Measurements from ENCODE around the gene MRGPRX3. TPM values are rescaled to one million over a fixed set of nuclear protein-coding genes. Genes with fewer than 3 reads are reported as not detected.

MRGPRX3 gene
- not detected in 2 replicates for total RNA-seq

- H3K36me3 Mint-ChIP-seq (ENCODE audit: low read depth), result no peaks in the 10 kb centered on the region
- peaks cover 40% of the 10 kb centered on the region for H3K27me3 Mint-ChIP-seq
- H3K9me3 Mint-ChIP-seq, result no peaks in the 10 kb centered on the region
- intact Hi-C loops (cut with micrococcal nuclease), result no loop called here
- H3K27ac Mint-ChIP-seq, result no peak within 1 kb of the TSS
- no peak for DNase-seq
- H3K4me3 Mint-ChIP-seq, result no peak within 1 kb of the TSS
- H3K4me1 Mint-ChIP-seq, result no peaks in the 10 kb centered on the region
Observed at GRCh38 chr11:18132341-18132740, at the start of gene MRGPRX3. Gene MRGPRX3, plus strand, starts transcription at chr11:18132571. Its CDS starts 4,632 bp downstream, at chr11:18137203.

GRCh38 chr11:18088366-18088765, 44.0 kb upstream of the MRGPRX3 start:
- H3K4me1 Mint-ChIP-seq, result peaks cover 3% of the 10 kb centered on the region
- H3K4me3 Mint-ChIP-seq, result no peak overlapping the region
- H3K27me3 Mint-ChIP-seq, result no peaks in the 10 kb centered on the region
- DNase-seq, result no peak
- H3K9me3 Mint-ChIP-seq, result no peaks in the 10 kb centered on the region
- peaks cover 53% of the 10 kb centered on the region for H3K36me3 Mint-ChIP-seq (ENCODE audit: low read depth)
- intact Hi-C loops (cut with micrococcal nuclease), result no loop called here
- no peak overlapping the region for H3K27ac Mint-ChIP-seq

- DNase-seq, result no peak
- intact Hi-C loops (cut with micrococcal nuclease), result no loop called here
- H3K27me3 Mint-ChIP-seq, result no peaks in the 10 kb centered on the region
- no peak overlapping the region for H3K4me3 Mint-ChIP-seq
- H3K9me3 Mint-ChIP-seq, result no peaks in the 10 kb centered on the region
- peaks cover 3% of the 10 kb centered on the region for H3K4me1 Mint-ChIP-seq
- peaks cover 55% of the 10 kb centered on the region for H3K36me3 Mint-ChIP-seq (ENCODE audit: low read depth)
- peak overlapping the region; percentile 47 for H3K27ac Mint-ChIP-seq
Observed at GRCh38 chr11:18088966-18089365, 43.4 kb upstream of the MRGPRX3 start.

DNA sequence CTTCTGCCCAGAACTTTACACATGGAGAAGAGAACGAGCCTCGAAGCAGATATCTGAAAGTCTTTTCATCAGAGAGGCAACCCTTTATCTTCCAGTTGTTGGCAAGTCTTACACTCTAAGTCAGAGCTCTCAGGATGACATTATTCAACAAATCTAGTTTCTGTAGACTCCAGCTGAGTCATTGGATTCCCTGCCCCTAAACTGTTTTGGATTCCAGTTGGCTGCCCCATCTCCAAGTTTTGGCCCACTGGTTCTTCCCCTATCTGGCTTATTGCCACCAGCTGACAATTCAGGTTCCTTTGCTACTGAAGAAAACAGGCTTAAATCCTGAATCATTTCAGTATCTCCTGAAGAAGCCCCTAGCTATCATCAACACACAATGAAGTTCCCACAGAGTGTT, 40.6 kb upstream of the MRGPRX3 start:
- no peaks in the 10 kb centered on the region for H3K9me3 Mint-ChIP-seq
- H3K27me3 Mint-ChIP-seq, result no peaks in the 10 kb centered on the region
- intact Hi-C loops (cut with micrococcal nuclease), result no loop called here
- no peak for DNase-seq
- peaks cover 56% of the 10 kb centered on the region for H3K36me3 Mint-ChIP-seq (ENCODE audit: low read depth)
- no peak overlapping the region for H3K27ac Mint-ChIP-seq
- peaks cover 5% of the 10 kb centered on the region for H3K4me1 Mint-ChIP-seq
- H3K4me3 Mint-ChIP-seq, result no peak overlapping the region

GRCh38 chr11:18093959-18094358, 38.4 kb upstream of the MRGPRX3 start:
- intact Hi-C loops (cut with micrococcal nuclease), result no loop called here
- H3K27ac Mint-ChIP-seq, result no peak overlapping the region
- H3K4me1 Mint-ChIP-seq, result peaks cover 5% of the 10 kb centered on the region
- H3K9me3 Mint-ChIP-seq, result no peaks in the 10 kb centered on the region
- H3K27me3 Mint-ChIP-seq, result no peaks in the 10 kb centered on the region
- no peak overlapping the region for H3K4me3 Mint-ChIP-seq
- peaks cover 45% of the 10 kb centered on the region for H3K36me3 Mint-ChIP-seq (ENCODE audit: low read depth)
- DNase-seq, result no peak

DNA sequence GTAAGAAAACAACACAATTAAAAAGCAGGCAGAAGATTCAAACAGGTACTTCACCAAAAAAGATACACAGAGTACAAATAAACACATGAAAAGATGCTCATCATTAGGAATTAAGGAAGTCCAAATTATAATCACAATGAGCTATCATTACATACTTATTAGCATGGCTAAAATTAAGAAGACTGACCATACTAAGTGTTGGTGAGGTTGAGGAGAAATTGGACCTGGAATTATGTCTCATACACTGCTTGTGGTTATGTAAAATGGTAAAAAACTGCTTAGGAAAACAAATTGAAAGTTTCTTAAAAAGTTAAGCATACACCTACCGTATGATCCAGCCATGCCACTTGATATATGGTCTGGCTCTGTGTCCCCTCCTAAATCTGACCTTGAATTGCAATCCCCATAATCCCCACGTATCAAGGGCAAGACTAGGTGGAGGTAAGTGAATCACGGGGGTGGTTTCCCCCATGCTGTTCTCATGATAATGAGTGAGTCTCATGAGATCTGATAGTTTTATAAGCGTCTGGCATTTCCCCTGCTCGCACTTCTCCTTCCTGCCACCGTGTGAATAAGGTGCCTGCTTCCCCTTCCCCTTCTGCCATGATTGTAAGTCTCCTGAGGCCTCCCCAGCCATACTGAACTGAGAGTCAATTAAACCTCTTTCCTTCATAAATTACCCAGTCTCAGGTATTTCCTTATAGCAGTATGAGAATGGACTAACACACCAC, 31.3 kb upstream of the MRGPRX3 start:
- H3K4me1 Mint-ChIP-seq, result peaks cover 21% of the 10 kb centered on the region
- no peak overlapping the region for H3K4me3 Mint-ChIP-seq
- DNase-seq, result no peak
- no peak overlapping the region for H3K27ac Mint-ChIP-seq
- H3K9me3 Mint-ChIP-seq, result no peaks in the 10 kb centered on the region
- H3K27me3 Mint-ChIP-seq, result no peaks in the 10 kb centered on the region
- intact Hi-C loops (cut with micrococcal nuclease), result loop anchor here (10.0 kb wide), 1 partner anchor 424 kb away; the partner anchor contains the start of gene TSG101
- H3K36me3 Mint-ChIP-seq (ENCODE audit: low read depth), result peaks cover 30% of the 10 kb centered on the region

GRCh38 chr11:18105086-18105801, 27.1 kb upstream of the MRGPRX3 start:
- DNase-seq, result peak; percentile 55
- Mint-ChIP-seq H3K27me3 (peaks cover 7% of the 10 kb centered on the region), H3K4me3 (peak overlapping the region; percentile 91), H3K9me3 (no peaks in the 10 kb centered on the region), H3K36me3 (ENCODE audit: low read depth) (peaks cover 19% of the 10 kb centered on the region), H3K4me1 (peaks cover 28% of the 10 kb centered on the region), H3K27ac (peak overlapping the region; percentile 89)
- intact Hi-C loops (cut with micrococcal nuclease), result loop anchor here (5.0 to 10.0 kb wide), 4 partner anchors 292 to 512 kb away; partner anchors contain the start of genes KCNC1 and TSG101

DNA sequence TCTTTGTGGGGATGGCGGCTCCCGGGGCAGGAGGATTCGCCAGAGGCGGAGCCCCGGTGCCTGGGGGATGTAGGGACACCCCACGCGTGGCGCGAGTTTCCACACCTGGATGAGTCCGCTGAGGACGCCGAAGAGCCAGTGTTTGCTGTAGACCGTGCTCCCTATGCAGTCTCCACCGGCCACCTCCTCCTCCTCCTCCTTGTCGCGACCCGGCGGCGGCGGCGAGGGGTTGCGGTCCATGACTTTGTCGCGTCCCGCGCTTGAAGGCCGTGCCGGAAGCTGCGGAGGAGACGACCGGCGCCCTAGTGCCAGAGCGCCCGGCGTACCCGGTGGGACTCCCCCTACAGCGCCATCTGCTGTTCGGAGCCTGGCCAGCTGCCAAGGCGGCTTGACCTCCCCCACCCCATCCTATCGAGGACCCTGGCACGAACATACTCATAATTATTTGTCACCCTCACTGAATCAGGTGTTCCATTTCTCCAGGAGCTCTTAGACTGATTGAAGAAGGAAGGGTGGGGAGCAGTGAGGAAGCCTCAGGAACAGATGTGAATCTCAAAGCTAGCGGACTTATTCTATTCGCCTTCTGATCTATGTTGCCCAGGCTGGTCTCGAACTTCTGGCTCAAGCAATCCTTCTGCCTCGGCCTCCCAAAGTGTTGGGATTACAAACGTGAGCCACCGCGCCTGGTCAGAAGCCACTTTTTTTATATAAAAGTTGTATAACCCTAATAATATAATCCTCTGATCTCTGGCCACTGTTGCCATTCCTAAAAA, 26.4 kb upstream of the MRGPRX3 start, which contains the start of gene SAAL1:
Gene SAAL1 (minus strand): TSS at position 281 of the 773 bp plus-strand sequence. CDS start 41 bp downstream, at position 240.
- Mint-ChIP-seq H3K36me3 (ENCODE audit: low read depth) (peaks cover 19% of the 10 kb centered on the region), H3K4me3 (peak within 1 kb of the TSS; percentile 91), H3K4me1 (peaks cover 26% of the 10 kb centered on the region), H3K27me3 (peaks cover 12% of the 10 kb centered on the region), H3K27ac (peak within 1 kb of the TSS; percentile 89), H3K9me3 (no peaks in the 10 kb centered on the region)
- peak; percentile 98 for DNase-seq
- intact Hi-C loops (cut with micrococcal nuclease), result loop anchor here (1.0 to 10.0 kb wide), 7 partner anchors 93 to 511 kb away; partner anchors contain the start of genes GTF2H1, HPS5, KCNC1 and SERGEF

- H3K4me3 Mint-ChIP-seq, result peak overlapping the region; percentile 30
- H3K27ac Mint-ChIP-seq, result no peak overlapping the region
- DNase-seq, result no peak
- H3K27me3 Mint-ChIP-seq, result peaks cover 16% of the 10 kb centered on the region
- intact Hi-C loops (cut with micrococcal nuclease), result loop anchor here (1.0 to 10.0 kb wide), 7 partner anchors 93 to 511 kb away; partner anchors contain the start of genes GTF2H1, HPS5, KCNC1 and SERGEF
- H3K9me3 Mint-ChIP-seq, result no peaks in the 10 kb centered on the region
- peaks cover 22% of the 10 kb centered on the region for H3K4me1 Mint-ChIP-seq
- H3K36me3 Mint-ChIP-seq (ENCODE audit: low read depth), result peaks cover 13% of the 10 kb centered on the region
Observed at GRCh38 chr11:18106688-18107087, 25.7 kb upstream of the MRGPRX3 start.

GRCh38 chr11:18108254-18108653, 24.1 kb upstream of the MRGPRX3 start:
- no peak for DNase-seq
- Mint-ChIP-seq H3K27me3 (peaks cover 24% of the 10 kb centered on the region), H3K27ac (no peak overlapping the region), H3K9me3 (no peaks in the 10 kb centered on the region), H3K4me1 (peaks cover 17% of the 10 kb centered on the region), H3K36me3 (ENCODE audit: low read depth) (no peaks in the 10 kb centered on the region), H3K4me3 (no peak overlapping the region)
- intact Hi-C loops (cut with micrococcal nuclease), result loop anchor here (5.0 to 10.0 kb wide), 4 partner anchors 289 to 509 kb away; partner anchors contain the start of genes KCNC1 and TSG101

GRCh38 chr11:18111005-18111404, 21.4 kb upstream of the MRGPRX3 start:
- Mint-ChIP-seq H3K27ac (no peak overlapping the region), H3K36me3 (ENCODE audit: low read depth) (no peaks in the 10 kb centered on the region), H3K9me3 (no peaks in the 10 kb centered on the region), H3K4me3 (no peak overlapping the region), H3K27me3 (peaks cover 40% of the 10 kb centered on the region), H3K4me1 (peaks cover 8% of the 10 kb centered on the region)
- no peak for DNase-seq
- intact Hi-C loops (cut with micrococcal nuclease), result loop anchor here (10.0 kb wide), 2 partner anchors 94 to 654 kb away; no protein-coding TSS in a partner anchor

DNA sequence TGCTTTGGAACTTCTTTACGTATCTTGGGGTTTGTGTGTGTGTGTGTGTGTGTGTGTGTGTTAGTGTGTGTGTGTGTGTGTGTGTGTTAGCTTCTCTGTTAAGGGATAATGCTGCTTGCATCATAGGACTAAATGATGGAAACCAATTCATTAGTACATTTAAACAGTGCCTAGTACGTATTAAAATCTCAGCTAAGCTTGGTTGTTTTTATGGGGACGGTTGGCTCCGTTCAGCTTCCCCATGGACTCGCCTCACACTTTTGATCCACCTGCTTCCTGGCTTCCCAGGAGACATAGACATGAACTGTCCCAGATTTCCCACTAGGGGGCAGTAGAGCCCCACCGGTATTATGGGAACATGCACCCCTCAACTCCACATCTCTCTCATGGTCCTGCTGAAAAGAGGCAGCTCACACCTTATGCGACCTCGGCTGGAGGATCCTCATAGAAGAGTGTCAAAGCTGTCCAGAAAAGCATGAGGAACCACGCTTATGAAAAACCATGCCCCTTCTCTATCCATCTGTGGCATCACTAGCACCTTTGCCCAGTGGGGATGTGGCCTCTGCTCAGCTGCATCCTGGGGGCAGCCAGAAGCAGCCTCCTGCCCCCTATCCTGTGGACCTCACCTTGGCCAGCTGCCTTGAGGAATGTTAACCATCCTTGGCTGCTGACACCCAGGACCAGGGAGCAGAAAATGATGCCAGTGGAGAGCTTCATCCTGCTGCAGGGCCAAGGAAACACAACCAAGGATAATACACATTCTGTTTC, 16.8 kb upstream of the MRGPRX3 start:
- intact Hi-C loops (cut with micrococcal nuclease), result loop anchor here (1.0 to 10.0 kb wide), 4 partner anchors 89 to 687 kb away; no protein-coding TSS in a partner anchor
- DNase-seq, result peak; percentile 89
- no peak overlapping the region for H3K27ac Mint-ChIP-seq
- H3K27me3 Mint-ChIP-seq, result peaks cover 32% of the 10 kb centered on the region
- no peaks in the 10 kb centered on the region for H3K4me1 Mint-ChIP-seq
- no peaks in the 10 kb centered on the region for H3K36me3 Mint-ChIP-seq (ENCODE audit: low read depth)
- no peaks in the 10 kb centered on the region for H3K9me3 Mint-ChIP-seq
- H3K4me3 Mint-ChIP-seq, result no peak overlapping the region
